GM12875 (cell line): ENCODE data around the gene TRIP12.

Experiments
- H3K4me3 ChIP-seq: one replicate; pipeline ENCODE4 v1.5.1; 2011; ENCODE audit warnings: low read depth, low read length, control low read depth
- TF ChIP-seq, protein P1 (sequence below): IDR thresholded peaks from 2 replicates; pipeline ENCODE4 v1.5.1; 2011; ENCODE audit warnings: low read depth, mild to moderate bottlenecking, control low read depth, inconsistent platforms, low read length, moderate library complexity, borderline replicate concordance; ENCODE audit not compliant: insufficient read depth

TRIP12 gene

DNA sequence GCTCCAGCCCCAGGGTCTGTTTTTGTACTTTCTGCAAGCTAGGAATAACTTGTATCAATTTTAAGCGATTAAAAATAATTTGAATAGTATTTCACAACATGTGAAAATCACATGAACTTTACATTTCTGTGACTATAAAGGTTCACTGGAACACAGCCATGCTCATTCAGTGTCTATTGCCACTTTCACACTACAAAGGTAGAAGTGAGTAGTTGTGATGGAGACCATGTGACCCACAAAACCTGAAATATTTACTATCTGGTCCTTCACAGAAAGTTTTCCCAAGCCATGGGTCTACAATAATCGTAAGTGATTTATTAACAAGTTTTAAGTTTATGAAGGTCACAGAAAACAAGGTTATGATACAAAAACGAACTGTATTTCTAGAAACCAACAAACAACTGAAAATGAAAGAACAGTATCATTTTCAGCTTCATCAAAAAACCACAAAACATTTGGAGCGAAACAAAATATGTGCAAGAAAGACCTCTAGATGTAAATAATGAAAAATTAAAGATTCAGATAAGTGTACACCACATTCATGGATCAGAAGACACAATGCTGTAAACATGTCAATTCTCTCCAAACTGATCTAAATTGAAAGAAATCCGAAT, 138.6 kb downstream of the TRIP12 start:
- TF ChIP-seq, protein P1, sequence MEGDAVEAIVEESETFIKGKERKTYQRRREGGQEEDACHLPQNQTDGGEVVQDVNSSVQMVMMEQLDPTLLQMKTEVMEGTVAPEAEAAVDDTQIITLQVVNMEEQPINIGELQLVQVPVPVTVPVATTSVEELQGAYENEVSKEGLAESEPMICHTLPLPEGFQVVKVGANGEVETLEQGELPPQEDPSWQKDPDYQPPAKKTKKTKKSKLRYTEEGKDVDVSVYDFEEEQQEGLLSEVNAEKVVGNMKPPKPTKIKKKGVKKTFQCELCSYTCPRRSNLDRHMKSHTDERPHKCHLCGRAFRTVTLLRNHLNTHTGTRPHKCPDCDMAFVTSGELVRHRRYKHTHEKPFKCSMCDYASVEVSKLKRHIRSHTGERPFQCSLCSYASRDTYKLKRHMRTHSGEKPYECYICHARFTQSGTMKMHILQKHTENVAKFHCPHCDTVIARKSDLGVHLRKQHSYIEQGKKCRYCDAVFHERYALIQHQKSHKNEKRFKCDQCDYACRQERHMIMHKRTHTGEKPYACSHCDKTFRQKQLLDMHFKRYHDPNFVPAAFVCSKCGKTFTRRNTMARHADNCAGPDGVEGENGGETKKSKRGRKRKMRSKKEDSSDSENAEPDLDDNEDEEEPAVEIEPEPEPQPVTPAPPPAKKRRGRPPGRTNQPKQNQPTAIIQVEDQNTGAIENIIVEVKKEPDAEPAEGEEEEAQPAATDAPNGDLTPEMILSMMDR: no peak
- no peak overlapping the region for H3K4me3 ChIP-seq

DNA sequence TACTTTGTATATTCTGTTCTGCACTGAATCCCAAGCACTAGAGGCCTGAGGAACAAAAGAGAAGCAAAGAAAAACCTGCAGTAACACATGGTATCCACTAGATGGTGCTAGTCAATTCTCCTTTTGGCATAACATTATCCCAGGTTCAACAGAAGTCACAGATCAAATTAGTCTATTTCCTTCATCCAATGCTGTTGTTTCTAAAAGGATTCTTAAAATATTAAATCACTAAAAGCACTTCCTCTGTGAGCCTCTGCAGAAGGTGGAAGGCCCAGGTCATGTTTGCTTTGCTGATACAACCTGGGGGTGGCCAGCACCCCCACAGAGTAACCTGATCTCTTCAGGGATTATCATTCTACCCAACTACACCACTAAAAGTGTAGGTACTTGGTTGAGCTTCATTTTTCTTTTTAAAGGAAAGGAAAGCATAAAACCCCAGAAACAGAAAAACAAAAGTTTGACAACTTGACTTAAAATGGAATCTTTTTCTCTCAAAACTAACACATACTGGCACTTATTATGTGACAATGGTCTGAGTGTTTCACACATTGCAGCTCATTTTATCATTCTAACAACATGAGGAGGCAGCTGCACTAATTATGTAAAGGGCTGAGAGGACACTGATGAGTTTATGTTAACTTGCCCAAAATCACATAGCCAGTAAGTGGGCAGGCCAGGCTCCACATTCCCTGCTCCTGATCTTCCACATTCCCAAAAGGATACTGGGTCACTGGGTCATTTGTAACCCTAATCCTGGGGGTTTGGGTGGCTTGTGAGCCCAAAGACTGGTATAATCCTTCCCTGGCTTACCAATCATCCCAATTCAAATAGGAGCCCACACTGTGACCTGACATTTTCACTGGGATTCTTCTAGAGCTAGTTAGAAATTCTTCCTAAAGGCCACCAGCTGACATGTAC, 140.7 kb downstream of the TRIP12 start:
- TF ChIP-seq, protein P1: peak; percentile 77
- no peak overlapping the region for H3K4me3 ChIP-seq

DNA sequence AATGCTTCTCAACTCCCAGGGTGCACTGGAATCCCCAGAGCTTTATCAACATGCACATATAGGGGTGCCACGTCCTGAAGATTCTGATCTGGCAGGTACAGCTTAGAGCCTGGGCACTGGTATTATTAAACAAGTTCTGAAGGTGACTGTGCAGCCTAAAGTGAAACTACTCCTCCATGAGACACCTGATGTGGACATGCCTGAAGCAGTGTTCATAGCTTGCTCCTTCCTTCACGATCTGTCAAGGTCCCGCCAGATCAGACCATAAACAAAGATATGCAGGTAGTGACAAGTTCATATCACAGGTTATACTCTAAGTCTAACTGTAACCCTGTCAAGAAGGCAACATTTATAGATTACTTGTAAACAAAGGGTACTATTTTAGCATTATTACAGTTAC, 142.2 kb downstream of the TRIP12 start:
- TF ChIP-seq, protein P1: no peak
- H3K4me3 ChIP-seq: no peak overlapping the region

DNA sequence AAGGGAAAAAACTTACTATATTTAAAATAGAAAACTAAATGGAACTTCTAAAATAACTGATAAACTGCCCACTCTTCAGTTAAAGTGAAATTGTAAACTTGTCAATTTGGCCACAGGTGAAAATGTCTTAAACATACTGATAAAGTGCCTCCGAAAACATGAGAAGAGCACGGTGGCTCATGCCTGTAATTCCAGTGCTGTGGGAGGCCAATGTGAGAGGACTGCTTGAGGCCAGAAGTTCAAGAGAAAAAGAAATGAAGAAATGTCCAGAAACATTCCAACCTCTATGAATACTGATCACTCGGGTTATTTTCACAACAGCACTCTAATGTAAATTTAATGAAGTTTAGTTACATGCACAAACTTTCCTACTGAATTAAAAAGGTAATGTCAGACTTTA, 144.1 kb downstream of the TRIP12 start:
- no peak overlapping the region for H3K4me3 ChIP-seq
- TF ChIP-seq, protein P1: no peak

DNA sequence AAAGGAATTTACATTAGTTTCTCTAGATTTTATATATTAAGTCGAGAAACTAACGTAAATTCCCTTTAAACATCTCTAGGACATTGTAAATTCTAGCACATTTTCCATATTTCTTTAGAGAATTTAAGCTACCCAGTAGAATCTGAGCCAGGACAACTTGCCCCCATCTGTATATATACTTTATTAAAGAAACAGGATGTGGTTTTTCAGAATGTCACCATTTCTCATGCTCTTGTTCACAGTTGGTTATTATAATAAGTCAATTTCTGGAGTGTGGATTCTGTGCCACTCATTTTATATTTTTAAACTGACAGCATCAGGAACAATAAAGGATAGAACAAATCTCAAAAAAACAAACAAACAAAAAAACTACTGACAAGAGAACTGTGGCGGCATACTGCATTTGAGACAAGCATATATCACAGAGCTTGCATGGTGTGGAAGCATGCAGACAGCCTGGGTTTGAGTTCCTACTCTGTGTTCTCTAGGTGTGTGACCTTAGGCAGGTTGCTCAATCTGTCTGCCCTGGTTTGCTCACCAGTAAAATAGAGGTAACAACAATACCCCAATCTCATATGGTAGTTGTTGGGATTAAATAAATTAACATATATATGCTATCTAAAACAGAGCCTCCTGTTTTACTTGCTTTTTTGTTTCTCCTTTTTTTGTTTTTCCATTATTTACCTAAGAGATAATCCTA, 146.0 kb downstream of the TRIP12 start:
- TF ChIP-seq, protein P1: no peak
- no peak overlapping the region for H3K4me3 ChIP-seq

DNA sequence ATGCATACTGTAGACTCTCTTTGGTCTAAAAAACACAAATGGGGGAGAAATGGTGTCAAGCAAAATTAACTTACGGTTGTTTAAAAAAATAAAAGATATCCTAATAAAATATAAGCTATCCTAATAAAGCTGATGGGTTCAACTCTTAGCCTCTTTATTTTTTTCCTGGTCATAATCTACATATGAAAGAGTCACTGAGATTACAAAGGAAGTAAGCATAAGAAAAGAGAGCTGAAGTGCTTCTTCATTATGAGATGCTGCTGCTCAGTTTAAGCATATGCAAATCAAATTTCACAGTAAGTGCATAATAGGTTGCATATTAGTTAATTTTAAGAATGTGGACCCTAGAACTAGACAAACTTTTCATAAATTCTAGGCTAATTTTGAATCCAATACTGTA, 147.6 kb downstream of the TRIP12 start:
- TF ChIP-seq, protein P1: no peak

More for the DNA sequence above, 147.6 kb downstream of the TRIP12 start:
- H3K4me3 ChIP-seq: no peak overlapping the region
